CD4-positive, alpha-beta T cell treated with Interleukin-6 at 100 ng/mL for 8 hours (primary cell): Measurements from ENCODE around the gene NUFIP2.
"Not testable (repeated sequence)": the region's sequence is repeated elsewhere in the genome, so short reads cannot be mapped to it uniquely, and the experiment has no call there.

Experiments
- DNase-seq: peaks from one replicate; pipeline ENCODE4 v3.0.0-alpha.2; 2020; ENCODE audit warnings: mixed read lengths, low spot score

Gene NUFIP2

DNA sequence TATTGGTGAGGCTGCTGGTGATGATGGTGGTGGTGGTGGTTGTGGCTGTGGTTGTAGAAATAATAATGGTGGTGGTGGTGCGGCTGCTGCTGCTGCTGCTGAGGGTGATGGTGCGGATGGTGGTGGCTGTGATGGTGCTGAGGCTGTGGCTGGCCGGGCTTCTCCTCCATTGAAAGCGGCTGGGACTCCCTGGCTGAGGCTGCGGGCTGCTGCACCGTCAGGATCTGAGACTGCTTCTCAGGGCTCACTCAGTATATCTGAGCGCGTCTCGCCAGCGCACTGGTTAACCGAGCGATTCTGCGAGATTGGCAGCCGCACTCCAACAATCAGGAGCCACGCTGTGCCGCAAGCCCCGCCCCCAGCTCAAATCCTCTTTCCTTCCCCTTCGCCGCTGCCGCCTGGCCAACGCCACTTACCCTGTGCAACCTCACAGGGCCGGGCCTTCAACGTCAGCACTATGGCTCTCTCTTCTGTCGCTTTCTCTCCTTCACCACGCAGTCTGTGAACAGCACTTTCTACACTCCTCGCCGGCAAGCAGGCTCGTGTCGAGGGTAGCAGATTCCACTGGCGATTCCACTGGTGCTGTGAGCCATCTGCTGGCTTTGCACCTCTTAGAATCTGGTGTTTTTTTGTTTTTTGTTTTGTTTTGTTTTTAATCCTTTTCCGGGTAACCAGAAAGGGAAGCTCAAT is at the start of gene NUFIP2:
TSS of gene NUFIP2 (minus strand) at position 259 of the 690 bp plus-strand sequence. CDS start at position 170, 89 bp downstream.
- peak; percentile 98 for DNase-seq

DNA sequence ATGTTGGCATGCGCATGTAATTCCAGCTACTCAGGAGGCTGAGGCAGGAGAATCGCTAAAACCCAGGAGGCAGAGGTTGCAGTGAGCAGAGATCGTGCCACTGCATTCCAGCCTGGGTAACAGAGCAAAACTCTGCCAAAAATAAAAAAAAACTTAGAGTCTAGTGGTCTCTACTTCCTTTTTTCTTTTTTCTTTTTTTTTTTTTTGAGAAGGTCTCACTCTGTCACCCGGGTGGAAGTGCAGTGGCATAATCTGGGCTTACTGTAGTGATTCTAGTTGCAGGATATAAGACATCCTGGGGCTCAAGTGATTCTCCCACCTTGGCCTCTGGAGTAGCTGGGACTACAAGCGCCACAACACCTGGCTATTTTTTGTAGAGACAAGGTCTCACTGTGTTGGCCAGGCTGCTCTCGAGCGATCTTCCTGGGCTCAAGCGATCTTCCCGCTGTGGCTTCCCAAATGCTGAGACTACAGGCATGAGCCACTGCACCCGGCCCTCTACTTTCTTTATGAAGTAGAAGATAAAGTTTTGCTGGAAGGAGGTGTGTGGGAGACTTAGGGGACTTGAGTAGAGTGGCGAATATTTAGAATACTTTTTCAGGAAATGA is 48.3 kb upstream of the NUFIP2 start:
- DNase-seq, result no peak

GRCh38 chr17:29341726-29342125 is 47.8 kb upstream of the NUFIP2 start:
- no peak for DNase-seq

GRCh38 chr17:29339016-29339415 is 45.1 kb upstream of the NUFIP2 start:
- DNase-seq, result not testable (repeated sequence)

GRCh38 chr17:29331708-29332085 is 37.7 kb upstream of the NUFIP2 start:
- no peak for DNase-seq

DNA sequence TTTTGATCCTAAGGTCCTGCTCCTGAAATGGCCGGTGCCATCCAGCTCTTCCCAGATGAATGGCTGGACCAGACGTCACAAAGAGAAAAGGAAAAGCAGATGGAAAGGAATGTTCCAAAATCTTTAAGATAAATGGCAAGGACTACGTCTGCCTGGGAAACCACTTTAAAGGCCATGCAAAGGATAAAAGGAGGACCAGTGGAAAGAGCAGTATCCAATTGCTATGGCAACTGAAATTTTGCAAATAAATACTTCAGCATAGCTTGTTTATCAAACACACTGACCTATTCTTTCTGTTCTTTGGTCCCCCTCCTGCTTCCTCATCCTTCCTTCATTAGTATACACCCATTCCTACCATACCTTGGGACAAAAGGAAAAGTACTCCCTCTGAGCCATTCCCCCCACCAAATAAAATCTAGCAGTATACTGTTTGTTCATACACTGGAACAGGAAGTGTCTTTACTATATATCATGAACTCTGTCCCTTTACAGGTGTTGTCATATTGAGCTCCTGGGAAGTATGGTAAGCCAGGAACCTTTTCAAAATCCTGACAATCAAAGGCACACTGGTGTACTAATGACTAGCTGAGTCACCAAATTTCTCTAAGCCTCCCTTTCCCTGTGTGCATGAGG is 37.2 kb upstream of the NUFIP2 start:
- DNase-seq, result no peak

GRCh38 chr17:29327412-29327811 is 33.5 kb upstream of the NUFIP2 start:
- no peak for DNase-seq

- DNase-seq, result no peak
Observed at GRCh38 chr17:29326023-29326813, 32.3 kb upstream of the NUFIP2 start.

GRCh38 chr17:29322363-29322762 is 28.4 kb upstream of the NUFIP2 start:
- DNase-seq, result no peak

GRCh38 chr17:29303386-29303785 is 9.4 kb upstream of the NUFIP2 start:
- DNase-seq, result no peak

DNA sequence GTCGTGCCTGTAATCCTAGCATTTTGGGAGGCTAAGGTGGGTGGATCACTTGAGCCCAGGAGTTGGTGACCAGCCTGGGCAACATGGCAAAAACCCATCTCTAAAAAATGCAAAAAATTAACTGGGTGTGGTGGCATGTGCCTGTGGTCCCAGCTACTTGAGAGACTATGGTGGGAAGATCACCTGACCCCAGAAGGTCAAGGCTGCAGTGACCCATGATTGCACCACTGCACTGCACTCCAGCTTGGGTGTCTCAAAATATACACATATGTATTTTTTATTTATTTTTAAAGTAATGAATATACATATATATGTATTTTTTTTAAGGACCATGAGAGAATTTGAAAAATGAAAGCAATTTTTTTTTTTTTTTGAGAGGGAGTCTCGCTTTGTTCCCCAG is 5.1 kb upstream of the NUFIP2 start:
- DNase-seq, result no peak

DNA sequence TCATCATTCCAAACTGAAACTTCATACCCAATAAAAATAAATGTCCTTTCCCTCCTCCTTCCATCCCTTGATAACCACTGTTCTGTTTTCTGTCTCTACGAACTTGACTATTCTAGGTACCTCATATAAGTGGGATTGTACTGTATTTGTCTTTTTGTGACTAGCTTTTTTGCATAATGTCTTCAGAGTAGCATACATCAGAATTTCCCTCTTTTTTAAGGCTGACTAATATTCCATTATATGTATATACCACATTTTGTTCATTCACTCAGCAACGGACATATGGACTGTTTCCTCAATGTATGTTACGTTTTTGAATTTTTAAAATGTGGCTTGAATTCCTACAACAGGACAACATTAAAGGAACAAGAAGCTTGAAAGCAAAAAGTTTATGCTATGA is 1.5 kb upstream of the NUFIP2 start:
- no peak for DNase-seq

DNA sequence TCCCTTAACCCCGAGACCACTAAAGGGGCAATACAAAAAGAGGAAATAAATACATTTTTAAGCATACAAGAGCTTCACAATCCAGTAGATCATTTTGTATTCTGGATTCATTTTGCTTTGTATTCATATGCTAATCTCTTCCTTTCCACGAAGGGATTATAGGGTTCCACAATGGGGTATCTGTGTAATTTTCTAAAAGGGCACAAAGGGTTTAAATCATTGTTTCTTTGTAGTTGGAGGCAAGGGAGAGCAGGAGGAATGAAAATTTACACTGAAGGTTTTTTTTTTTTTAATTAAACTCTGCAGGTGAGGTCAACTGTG is 592 bp upstream of the NUFIP2 start:
- DNase-seq, result no peak

- DNase-seq, result peak; percentile 34
Observed at GRCh38 chr17:29292992-29293889, 707 bp downstream of the NUFIP2 start.

DNA sequence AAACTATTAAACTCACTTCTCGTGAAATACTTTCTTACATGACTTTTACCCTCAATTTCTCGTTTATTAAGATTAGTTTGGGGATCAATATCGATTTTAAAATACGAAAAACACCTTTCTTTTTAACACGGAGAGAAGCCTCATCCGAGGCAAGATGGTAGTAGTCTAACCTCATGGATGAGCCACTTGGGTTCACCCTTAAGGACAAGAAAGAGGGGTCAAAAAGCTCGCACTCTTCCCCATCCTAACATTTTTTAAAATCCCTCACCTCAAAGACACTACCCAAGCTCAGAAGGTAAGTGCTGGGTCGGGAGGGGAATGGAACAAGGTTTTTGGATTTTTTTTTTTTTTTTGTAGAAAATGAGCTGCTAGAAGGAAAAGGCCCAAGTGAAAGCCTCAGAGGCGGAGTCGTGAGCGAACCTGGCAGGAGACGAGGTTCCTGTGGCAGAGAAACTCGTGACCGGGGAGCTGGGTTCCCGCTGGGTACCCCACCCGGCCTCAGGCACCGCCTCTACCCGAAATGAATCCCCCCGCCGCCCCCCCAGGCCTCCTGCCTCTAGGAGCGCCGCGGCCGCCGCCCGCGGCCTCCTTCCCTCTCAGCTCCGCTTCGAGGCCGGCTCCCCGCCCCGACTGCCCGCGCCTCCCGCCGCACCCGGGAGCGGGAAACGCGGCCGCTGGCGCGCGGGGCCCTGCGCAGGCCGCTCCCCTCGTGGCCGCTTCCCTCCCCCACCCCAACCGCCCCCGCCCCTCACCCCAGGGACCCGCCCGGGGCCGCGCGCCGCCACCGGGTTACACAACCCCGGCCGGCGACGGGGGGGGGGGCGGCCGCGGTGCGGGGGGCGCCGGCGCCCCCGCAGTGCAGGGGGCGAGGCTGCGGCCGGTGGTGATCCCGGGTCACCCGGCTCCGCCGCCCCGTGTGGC is 1.6 kb downstream of the NUFIP2 start:
- DNase-seq, result peak; percentile 60

DNA sequence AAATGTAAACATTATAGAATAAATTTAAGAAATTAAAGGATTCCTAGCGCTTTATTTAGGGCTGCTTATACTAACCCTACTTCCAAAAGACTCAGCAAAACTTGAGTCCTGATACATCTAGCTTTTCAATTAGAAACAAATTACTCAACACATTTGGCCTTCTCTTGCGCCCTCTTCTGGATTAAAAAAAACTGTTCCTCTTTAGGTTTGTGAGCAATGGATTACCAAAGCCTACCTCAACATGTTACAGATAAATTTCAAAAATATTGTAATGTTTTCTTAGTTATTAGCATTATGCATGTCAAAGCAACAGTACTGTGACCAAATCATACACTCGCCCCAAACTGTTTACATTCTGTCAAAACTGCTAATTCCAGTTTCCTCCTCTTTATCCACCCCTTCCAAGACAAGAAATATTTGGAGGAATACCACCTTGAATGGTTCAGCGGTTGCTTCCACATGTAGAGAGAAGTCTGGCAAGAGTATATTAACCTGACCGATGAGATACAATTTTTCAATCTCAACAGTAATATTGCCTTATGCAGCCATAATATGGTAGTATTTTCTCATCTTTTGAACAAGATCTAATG is 2.7 kb downstream of the NUFIP2 start:
- DNase-seq, result peak; percentile 59

GRCh38 chr17:29289852-29290251 is 4.1 kb downstream of the NUFIP2 start:
- no peak for DNase-seq

- no peak for DNase-seq
Observed at GRCh38 chr17:29283961-29284360, 10.0 kb downstream of the NUFIP2 start.

GRCh38 chr17:29283496-29283895 is 10.5 kb downstream of the NUFIP2 start:
- no peak for DNase-seq

GRCh38 chr17:29279397-29280070 is 14.4 kb downstream of the NUFIP2 start:
- DNase-seq, result no peak
